IPS-20b (cell line): ENCODE data around the gene CD83.
"Not testable (repeated sequence)": the region's sequence is repeated elsewhere in the genome, so short reads cannot be mapped to it uniquely, and the experiment has no call there.

Experiments
- H3K27ac ChIP-seq: one replicate; pipeline ENCODE4 v1.5.1; 2013; ENCODE audit warnings: low read length
- H3K27me3 ChIP-seq: 2 replicates; pipeline ENCODE4 v1.6.1; 2013; ENCODE audit warnings: mild to moderate bottlenecking, low read length, inconsistent platforms; ENCODE audit not compliant: insufficient read depth
- H3K36me3 ChIP-seq: 2 replicates; pipeline ENCODE4 v1.6.1; 2013; ENCODE audit warnings: low read depth, mild to moderate bottlenecking, inconsistent platforms, low read length, moderate library complexity; ENCODE audit not compliant: insufficient read depth
- H3K4me1 ChIP-seq: 2 replicates; pipeline ENCODE4 v1.6.1; 2013; ENCODE audit warnings: mild to moderate bottlenecking, control low read depth, inconsistent platforms, low read length, moderate library complexity; ENCODE audit not compliant: insufficient read depth
- H3K4me3 ChIP-seq: 2 replicates; pipeline ENCODE4 v1.5.1; 2013; ENCODE audit warnings: mild to moderate bottlenecking, low read length, inconsistent platforms
- H3K9ac ChIP-seq: 2 replicates; pipeline ENCODE4 v1.6.1; 2013; ENCODE audit warnings: low read depth, mild to moderate bottlenecking, inconsistent platforms, low read length, moderate library complexity
- H3K9me3 ChIP-seq: 2 replicates; pipeline ENCODE4 v1.6.1; 2013; ENCODE audit warnings: mild to moderate bottlenecking, low read depth, low read length, inconsistent platforms; ENCODE audit not compliant: insufficient read depth

The CD83 gene

DNA sequence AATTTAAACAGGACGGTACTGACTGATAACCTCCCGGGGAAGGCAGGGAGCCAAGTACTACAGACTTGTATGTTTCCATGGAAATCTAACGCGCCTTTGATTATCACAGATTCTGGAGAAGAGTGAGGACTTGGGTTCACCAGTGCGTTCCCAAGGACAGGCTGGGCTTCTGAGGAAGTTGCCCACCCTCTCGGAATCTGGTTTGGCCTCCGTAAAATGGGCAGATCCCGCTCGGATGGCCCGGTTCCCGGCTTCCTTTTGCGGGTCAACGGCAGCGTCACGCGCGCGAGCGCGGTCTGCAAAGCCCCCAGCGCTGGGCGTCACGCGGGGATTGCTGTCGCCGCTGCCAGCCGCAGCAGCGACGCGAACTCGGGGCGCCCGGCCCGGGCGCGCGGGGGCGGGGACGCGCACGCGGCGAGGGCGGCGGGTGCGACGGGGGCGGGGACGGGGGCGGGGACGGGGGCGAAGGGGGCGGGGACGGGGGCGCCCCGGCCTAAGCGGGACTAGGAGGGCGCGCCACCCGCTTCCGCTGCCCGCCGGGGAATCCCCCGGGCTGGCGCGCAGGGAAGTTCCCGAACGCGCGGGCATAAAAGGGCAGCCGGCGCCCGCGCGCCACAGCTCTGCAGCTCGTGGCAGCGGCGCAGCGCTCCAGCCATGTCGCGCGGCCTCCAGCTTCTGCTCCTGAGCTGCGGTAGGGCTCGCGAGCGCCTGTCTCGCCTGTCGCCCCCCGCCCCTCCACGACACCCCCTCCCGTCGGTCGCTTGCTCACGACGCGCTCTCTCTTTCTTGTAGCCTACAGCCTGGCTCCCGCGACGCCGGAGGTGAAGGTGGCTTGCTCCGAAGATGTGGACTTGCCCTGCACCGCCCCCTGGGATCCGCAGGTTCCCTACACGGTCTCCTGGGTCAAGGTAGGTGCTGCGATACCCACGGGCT lies at the start of gene CD83:
CD83 (plus strand) TSS at position 615 of the 933 bp plus-strand sequence; CDS start at position 655, 40 bp downstream.
- Histone ChIP-seq H3K27ac (no peak within 1 kb of the TSS), H3K4me1 (no peaks in the 10 kb centered on the region), H3K4me3 (peak within 1 kb of the TSS; percentile 85), H3K27me3 (peaks cover 20% of the 10 kb centered on the region), H3K36me3 (no peaks in the 10 kb centered on the region), H3K9me3 (no peaks in the 10 kb centered on the region), H3K9ac (peak within 1 kb of the TSS; percentile 73; the same call in 1 of the 2 replicates)

- H3K27ac ChIP-seq, result no peak overlapping the region
- no peak overlapping the region for H3K9ac ChIP-seq
Measured at GRCh38 chr6:14068133-14068532, 49.4 kb upstream of the CD83 start.

DNA sequence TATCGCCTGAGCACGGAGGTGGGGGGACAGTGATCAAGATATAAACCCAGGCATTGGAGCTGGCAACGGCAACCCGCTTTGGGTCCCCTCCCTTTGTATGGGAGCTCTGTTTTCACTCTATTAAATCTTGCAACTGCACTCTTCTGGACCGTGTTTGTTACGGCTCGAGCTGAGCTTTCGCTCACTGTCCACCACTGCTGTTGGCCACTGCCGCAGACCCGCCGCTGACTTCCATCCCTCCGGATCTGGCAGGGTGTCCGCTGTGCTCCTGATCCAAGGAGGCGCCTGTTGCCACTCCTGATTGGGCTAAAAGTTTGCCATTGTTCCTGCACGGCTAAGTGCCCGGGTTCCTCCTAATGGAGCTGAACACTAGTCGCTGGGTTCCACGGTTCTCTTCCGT lies 48.9 kb upstream of the CD83 start:
- no peak overlapping the region for H3K27ac ChIP-seq
- H3K27me3 ChIP-seq, result no peaks in the 10 kb centered on the region
- H3K36me3 ChIP-seq, result no peaks in the 10 kb centered on the region
- H3K4me3 ChIP-seq, result no peak overlapping the region
- no peaks in the 10 kb centered on the region for H3K9me3 ChIP-seq
- H3K9ac ChIP-seq, result no peak overlapping the region
- no peaks in the 10 kb centered on the region for H3K4me1 ChIP-seq

More at GRCh38 chr6:14068133-14068532, 49.4 kb upstream of the CD83 start:
- Histone ChIP-seq H3K9me3 (no peaks in the 10 kb centered on the region), H3K27me3 (no peaks in the 10 kb centered on the region), H3K4me3 (no peak overlapping the region), H3K36me3 (no peaks in the 10 kb centered on the region), H3K4me1 (no peaks in the 10 kb centered on the region)

DNA sequence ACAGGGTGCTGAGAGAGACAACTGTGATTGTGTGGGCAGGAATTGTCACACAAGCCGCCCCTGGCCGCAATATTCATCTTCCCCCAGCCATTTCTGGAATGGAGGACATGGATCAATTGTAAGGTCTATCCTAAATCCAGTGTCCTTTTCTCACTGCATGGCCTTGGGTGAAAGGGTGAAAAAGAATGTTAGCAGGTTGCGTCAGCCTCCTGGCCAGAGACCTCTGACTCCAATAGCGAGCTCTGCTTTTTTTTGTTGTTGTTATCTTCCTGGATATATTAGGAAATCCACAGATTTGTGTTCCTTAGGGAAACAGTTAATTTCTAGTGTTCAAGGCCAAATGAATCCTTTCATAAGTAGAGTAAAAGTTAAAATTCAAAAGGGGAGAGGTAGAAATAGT lies 47.1 kb upstream of the CD83 start:
- Histone ChIP-seq H3K9ac (no peak overlapping the region), H3K27me3 (no peaks in the 10 kb centered on the region), H3K36me3 (no peaks in the 10 kb centered on the region), H3K4me1 (no peaks in the 10 kb centered on the region), H3K27ac (no peak overlapping the region), H3K9me3 (no peaks in the 10 kb centered on the region), H3K4me3 (no peak overlapping the region)

- no peaks in the 10 kb centered on the region for H3K27me3 ChIP-seq
- no peaks in the 10 kb centered on the region for H3K36me3 ChIP-seq
- H3K27ac ChIP-seq, result no peak overlapping the region
- H3K4me1 ChIP-seq, result no peaks in the 10 kb centered on the region
- H3K4me3 ChIP-seq, result no peak overlapping the region
- H3K9ac ChIP-seq, result no peak overlapping the region
- H3K9me3 ChIP-seq, result no peaks in the 10 kb centered on the region
Measured at GRCh38 chr6:14072084-14072483, 45.5 kb upstream of the CD83 start.

- H3K27me3 ChIP-seq, H3K9me3 ChIP-seq, H3K36me3 ChIP-seq, H3K4me1 ChIP-seq, H3K9ac ChIP-seq, H3K27ac ChIP-seq, H3K4me3 ChIP-seq: not testable (repeated sequence)
Measured at GRCh38 chr6:14073561-14074354, 43.8 kb upstream of the CD83 start.

- Histone ChIP-seq H3K4me3 (no peak overlapping the region), H3K4me1 (no peaks in the 10 kb centered on the region), H3K36me3 (no peaks in the 10 kb centered on the region), H3K9me3 (no peaks in the 10 kb centered on the region), H3K27me3 (no peaks in the 10 kb centered on the region), H3K27ac (no peak overlapping the region), H3K9ac (no peak overlapping the region)
Measured at GRCh38 chr6:14074476-14075094, 43.0 kb upstream of the CD83 start.

- H3K27ac ChIP-seq, result no peak overlapping the region
- no peaks in the 10 kb centered on the region for H3K9me3 ChIP-seq
- no peak overlapping the region for H3K4me3 ChIP-seq
- no peak overlapping the region for H3K9ac ChIP-seq
- H3K4me1 ChIP-seq, result no peaks in the 10 kb centered on the region
- no peaks in the 10 kb centered on the region for H3K27me3 ChIP-seq
- H3K36me3 ChIP-seq, result no peaks in the 10 kb centered on the region
Measured at GRCh38 chr6:14075095-14075503, 42.5 kb upstream of the CD83 start.

DNA sequence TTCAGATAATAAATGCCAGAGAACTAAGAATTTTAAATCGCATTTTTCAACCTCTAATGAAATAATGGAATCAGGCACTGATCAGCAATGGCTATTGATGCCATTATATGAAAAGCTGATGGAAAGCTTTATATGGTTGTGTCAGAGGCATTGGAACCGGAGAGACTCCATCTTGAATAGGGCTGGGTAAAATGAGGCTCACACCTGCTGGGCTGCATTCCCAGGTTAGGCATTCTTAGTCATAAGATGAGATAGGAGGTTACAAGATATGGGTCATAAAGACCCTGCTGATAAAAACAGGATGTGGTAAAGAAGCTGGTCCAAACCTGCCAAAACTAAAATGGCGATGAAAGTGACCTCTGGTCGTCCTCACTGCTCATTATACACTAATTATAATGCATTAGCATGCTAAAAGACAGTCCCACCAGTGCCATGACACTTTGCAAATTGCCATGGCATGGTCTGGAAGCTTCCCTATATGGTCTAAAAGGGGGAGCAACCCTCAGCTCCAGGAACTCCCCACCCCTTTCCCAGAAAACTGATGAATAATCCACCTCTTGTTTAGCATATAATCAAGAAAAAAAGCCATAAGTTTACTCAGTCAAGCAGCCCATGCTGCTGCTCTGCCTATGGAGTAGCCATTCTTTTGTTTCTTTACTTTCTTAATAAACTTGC lies 40.2 kb upstream of the CD83 start:
- Histone ChIP-seq H3K27me3 (no peaks in the 10 kb centered on the region), H3K27ac (no peak overlapping the region), H3K4me3 (no peak overlapping the region), H3K9ac (no peak overlapping the region), H3K36me3 (no peaks in the 10 kb centered on the region), H3K9me3 (no peaks in the 10 kb centered on the region), H3K4me1 (0 out of 2 replicates have a peak, but pooled peaks cover 2% of the 10 kb centered on the region)

- Histone ChIP-seq H3K4me3 (no peak overlapping the region), H3K36me3 (no peaks in the 10 kb centered on the region), H3K9ac (no peak overlapping the region), H3K27ac (no peak overlapping the region), H3K4me1 (peaks cover 3% of the 10 kb centered on the region; the same call in 1 of the 2 replicates), H3K9me3 (no peaks in the 10 kb centered on the region), H3K27me3 (no peaks in the 10 kb centered on the region)
Measured at GRCh38 chr6:14079433-14079832, 38.1 kb upstream of the CD83 start.

DNA sequence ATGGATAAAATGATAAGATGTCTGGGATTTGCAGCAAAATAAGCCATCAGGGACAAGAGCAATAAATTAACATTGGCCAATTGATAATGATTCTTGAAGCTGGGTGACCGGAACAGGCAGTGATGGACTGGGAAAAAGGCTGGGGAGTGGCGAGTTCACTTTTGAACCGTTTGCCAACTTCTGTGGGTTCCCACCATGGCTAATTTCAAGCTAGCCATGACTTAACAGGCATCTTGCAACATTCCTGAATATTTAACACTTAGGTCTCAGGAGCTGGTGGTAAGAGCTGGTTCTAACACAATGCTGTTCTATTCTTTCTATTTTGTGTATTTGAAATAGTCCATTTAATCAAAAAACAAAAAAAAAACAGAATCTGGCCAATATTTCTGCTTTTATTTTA lies 37.6 kb upstream of the CD83 start:
- no peaks in the 10 kb centered on the region for H3K9me3 ChIP-seq
- H3K9ac ChIP-seq, result no peak overlapping the region
- H3K4me3 ChIP-seq, result no peak overlapping the region
- H3K36me3 ChIP-seq, result no peaks in the 10 kb centered on the region
- no peak overlapping the region for H3K27ac ChIP-seq
- H3K27me3 ChIP-seq, result no peaks in the 10 kb centered on the region
- peaks cover 3% of the 10 kb centered on the region; the same call in 1 of the 2 replicates for H3K4me1 ChIP-seq
